Stimulated activated CD4-positive, alpha-beta T cell treated with anti-CD3 and anti-CD28 coated beads, Interleukin-2, amount 100 ng/mL, for 24 hours (primary cell): ENCODE data around the gene CAD.
A peak's percentile ranks its signal among the peaks of the same experiment; 100 is the strongest.

Experiments used
- DNase-seq, 2 donors: peaks; one replicate each; pipeline ENCODE4 v3.0.0-alpha.2; 2020

The CAD gene

DNA sequence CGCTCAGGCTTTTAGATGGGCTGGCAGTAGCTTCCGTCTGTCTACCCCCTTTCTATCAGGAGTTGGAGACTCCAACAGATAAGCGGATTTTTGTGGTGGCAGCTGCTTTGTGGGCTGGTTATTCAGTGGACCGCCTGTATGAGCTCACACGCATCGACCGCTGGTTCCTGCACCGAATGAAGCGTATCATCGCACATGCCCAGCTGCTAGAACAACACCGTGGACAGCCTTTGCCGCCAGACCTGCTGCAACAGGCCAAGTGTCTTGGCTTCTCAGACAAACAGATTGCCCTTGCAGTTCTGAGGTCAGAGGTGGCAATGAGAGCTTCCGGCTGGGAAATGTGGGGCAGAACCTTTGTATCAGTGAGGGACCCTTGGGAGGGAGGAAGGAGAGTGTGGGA, 14.8 kb downstream of the CAD start:
- no peak for DNase-seq

DNA sequence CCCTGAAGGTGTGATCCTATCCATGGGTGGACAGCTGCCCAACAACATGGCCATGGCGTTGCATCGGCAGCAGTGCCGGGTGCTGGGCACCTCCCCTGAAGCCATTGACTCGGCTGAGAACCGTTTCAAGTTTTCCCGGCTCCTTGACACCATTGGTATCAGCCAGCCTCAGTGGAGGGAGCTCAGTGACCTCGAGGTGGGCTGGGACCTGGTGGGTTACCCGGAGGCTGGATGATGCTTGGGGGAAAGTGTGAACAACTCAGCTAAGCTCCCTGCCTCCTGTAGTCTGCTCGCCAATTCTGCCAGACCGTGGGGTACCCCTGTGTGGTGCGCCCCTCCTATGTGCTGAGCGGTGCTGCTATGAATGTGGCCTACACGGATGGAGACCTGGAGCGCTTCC, 16.2 kb downstream of the CAD start:
- no peak for DNase-seq

DNA sequence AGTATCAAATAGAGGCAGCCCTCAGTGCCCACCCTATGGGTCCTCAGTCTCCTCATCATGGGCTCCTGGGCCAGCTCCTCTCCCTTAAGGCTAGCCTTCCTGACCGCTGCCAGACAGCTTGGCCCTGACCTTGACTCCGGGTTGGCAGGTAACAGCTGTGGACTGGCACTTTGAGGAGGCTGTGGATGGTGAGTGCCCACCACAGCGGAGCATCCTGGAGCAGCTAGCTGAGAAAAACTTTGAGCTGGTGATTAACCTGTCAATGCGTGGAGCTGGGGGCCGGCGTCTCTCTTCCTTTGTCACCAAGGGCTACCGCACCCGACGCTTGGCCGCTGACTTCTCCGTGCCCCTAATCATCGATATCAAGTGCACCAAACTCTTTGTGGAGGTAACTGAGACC, 19.0 kb downstream of the CAD start:
- DNase-seq = no peak

DNA sequence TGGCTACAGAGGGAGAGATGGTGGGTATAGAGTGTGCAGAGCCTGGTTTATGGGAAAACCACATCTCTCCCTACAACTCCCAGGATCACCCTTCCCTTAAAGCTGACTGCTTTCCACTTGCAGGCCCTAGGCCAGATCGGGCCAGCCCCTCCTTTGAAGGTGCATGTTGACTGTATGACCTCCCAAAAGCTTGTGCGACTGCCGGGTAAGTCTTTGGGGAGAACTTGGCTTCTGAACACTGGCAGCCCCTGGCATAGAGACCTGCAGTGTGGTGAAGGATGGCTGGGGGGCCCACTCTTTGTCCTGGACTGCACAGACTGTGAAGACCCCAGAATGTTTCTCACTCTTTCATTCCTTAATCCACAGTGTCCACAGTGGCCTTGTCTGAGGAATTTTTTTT, 19.5 kb downstream of the CAD start:
- no peak for DNase-seq

DNA sequence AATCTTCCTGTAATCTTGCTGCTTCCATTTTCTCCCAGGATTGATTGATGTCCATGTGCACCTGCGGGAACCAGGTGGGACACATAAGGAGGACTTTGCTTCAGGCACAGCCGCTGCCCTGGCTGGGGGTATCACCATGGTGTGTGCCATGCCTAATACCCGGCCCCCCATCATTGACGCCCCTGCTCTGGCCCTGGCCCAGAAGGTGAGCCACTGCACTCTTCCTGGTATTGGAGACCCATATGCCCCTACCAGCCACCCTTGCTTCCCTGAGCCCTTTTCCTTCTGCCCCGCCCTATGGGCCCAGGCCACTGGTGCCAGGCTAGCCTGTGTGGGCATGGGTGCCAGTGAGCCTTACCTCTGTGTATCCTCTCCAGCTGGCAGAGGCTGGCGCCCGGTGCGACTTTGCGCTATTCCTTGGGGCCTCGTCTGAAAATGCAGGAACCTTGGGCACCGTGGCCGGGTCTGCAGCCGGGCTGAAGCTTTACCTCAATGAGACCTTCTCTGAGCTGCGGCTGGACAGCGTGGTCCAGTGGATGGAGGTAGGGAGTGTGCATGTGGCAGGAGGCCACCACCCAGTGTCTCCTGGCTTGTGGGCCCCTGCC, 20.3 kb downstream of the CAD start:
- DNase-seq = no peak

DNA sequence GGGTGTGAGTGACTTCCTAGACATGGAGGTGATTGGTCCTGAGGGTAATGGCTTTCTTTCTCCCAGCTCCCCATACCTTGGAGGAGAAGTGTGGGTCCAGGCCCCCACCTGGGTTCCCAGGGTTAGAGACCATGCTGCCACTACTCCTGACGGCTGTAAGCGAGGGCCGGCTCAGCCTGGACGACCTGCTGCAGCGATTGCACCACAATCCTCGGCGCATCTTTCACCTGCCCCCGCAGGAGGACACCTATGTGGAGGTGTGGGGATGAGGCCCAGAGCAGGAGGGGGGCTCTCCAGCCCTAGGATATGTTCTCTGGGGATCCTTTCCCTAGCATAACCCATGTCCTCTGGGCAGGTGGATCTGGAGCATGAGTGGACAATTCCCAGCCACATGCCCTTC, 21.8 kb downstream of the CAD start:
- DNase-seq = no peak

DNA sequence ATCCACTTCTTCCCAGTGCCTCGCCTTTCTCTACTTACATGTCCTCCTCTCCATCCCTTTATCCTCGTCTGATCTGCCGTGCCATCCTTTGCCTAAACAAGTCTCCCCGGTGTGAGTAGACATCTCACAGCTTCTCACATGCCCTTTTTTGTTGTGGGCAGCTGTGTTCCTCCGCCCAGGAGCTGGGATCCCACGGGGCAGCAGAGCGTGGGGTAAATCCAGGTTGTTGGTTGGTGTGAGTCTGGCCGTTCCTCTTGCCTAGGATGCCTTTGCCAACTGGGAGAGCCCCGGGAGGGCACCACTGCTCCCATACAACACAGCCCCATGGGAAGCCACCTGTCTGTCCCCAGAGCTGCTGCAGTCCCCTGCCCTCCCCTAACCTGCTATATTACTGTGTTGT, 23.2 kb downstream of the CAD start:
- DNase-seq = no peak

DNA sequence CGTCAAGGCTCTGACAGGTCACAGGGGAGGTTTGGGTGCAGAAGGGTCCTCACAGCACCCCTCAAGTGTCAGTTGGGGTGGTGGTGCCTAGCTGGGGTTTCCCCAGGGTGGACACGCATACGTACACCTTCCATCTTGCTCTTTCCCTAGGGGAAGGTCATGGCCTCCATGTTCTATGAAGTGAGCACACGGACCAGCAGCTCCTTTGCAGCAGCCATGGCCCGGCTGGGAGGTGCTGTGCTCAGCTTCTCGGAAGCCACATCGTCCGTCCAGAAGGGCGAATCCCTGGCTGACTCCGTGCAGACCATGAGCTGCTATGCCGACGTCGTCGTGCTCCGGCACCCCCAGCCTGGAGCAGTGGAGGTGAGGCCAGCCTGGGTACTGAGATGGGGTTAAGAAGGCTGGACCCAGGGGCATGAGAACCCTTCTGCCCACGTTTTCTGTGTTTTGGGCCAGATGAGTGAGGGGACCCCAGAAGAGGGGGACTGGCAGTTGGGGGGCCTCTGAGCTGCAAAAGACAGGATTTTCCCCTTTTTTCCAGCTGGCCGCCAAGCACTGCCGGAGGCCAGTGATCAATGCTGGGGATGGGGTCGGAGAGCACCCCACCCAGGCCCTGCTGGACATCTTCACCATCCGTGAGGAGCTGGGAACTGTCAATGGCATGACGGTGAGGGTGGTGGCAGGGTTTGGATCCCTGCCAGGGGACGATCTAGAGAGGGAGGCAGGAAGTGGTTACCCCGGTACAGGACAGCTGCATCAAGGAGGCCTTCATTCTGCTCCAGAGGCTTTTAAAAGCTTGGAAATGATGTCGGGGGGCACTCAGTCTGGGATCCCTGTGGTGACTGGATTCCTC, 24.8 kb downstream of the CAD start:
- DNase-seq = no peak

DNA sequence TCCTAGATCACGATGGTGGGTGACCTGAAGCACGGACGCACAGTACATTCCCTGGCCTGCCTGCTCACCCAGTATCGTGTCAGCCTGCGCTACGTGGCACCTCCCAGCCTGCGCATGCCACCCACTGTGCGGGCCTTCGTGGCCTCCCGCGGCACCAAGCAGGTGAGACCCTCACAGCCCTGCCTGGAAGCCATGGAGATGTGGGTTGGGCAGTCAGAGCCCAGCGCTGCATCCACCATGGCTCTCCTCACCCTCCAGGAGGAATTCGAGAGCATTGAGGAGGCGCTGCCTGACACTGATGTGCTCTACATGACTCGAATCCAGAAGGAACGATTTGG, 25.4 kb downstream of the CAD start:
- DNase-seq = no peak

DNA sequence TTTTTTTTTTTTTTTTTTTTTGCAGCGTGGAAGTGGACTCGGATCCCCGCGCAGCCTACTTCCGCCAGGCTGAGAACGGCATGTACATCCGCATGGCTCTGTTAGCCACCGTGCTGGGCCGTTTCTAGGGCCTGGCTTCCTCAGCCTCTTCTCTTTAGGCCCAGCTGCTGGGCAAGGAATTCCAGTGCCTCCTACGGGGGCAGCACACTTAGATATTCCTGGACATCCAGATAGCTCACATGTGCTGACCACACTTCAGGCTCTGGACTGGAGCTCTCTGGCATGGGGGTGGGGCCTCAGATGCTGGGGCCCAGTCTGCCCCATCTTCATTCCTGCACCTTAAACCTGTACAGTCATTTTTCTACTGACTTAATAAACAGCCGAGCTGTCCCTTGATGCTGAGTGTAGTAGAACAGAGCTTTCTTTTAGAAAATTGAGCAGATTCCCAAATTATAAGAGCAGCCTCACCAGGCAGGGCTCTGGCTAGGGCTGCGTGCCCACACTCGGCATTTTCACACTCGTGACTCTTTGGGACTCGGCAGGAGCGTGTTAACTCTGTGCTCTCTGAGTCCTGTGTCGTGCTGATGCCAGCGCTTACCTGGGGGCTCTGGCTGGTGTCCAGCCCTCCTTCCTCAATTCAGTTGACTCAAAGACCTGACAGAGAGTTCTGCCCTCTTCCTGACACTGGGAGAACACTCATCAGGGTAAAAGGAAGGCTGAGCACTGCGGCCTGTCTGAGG, 26.4 kb downstream of the CAD start:
- DNase-seq = no peak

DNA sequence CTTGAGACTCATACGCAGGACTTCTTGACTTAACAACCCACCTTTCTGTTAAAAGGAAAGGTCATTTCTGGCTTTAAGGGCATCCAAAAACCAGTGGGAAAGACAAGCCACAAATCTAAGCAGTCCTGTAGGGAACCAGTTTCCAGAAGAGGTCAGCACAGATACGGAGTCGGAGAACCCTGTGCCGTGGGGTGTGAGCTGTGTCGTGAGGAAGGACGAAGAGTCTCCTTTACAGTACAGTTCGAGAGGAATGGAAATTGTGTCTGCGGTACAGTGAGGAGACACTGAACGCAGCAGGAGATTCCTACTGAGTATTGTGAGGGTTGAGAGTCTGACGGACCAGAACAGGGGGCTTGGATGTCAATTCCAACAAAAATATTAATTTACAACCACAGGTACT, 27.9 kb downstream of the CAD start:
- no peak for DNase-seq

DNA sequence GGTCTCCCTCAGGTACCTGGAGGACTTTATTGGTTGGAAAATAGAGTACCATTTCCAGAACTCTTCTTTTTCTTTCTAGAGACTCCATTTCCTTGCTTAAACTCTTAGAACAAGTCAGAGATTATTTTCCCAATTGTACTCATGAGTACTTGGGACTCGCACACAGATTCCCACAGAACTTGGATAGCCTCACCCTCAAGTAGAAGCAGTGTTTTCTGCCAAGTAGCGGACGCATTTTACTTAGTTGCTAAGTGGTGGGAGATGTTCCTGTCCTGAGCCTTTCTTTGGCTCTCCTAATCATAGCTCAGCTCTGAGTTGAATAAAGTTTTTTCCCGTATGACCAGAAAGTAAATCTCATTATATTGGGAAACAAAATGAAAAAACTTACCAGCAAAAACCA, 28.5 kb downstream of the CAD start:
- no peak for DNase-seq

DNA sequence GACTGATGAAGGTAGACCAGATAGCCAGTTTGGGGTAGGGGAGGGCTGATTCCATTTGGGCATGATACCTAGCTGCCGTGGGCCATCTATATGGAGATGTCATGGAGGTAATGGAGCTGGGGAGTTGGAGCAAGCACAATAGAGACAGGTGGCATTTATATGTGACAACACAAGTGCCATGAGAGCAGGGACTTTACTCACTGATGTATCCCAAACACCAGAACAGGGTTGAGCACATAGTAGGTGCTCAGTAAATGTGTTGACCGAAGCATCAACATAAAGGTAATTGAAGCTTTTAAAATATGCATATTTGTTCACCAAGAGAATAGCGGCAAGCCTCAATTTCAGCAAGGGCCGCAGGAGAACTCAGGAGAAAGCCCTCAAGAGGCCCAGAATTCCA, 30.7 kb downstream of the CAD start:
- no peak for DNase-seq

DNA sequence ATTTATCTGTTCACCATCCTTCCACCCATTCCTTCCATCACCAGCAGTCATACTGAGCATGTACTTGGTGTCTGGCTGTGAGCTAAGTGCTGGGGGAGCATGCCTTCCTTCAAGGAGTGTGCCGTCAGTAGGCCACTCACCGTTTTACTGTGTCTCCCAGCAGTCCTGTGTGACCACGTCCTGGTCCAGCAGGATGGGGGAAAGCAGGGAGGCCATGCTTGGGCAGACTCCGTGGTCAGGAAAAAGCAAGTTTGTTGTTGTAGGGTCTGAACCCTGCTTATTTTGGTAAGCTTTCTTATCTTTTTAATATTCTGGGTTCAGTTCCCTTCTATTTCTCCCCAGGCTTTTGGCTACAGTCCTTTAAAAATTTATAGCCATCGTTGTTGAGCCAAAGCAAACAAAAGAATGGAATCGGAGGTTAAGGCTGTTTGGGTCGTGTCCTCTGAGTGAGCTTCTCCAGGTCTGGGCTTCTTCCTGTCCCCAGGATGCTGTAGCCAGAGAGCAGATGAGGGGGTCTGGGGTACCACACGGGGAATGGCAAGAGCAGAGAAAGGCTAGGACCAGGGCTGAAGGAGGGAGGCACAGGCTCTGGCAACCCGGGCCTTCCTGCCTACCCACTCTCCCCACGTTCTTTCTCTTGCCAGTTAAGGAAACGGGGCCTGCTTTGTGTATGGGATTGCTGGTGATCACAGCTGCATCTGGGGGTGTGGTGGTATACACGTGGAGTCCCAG, 32.2 kb downstream of the CAD start:
- DNase-seq = no peak

DNA sequence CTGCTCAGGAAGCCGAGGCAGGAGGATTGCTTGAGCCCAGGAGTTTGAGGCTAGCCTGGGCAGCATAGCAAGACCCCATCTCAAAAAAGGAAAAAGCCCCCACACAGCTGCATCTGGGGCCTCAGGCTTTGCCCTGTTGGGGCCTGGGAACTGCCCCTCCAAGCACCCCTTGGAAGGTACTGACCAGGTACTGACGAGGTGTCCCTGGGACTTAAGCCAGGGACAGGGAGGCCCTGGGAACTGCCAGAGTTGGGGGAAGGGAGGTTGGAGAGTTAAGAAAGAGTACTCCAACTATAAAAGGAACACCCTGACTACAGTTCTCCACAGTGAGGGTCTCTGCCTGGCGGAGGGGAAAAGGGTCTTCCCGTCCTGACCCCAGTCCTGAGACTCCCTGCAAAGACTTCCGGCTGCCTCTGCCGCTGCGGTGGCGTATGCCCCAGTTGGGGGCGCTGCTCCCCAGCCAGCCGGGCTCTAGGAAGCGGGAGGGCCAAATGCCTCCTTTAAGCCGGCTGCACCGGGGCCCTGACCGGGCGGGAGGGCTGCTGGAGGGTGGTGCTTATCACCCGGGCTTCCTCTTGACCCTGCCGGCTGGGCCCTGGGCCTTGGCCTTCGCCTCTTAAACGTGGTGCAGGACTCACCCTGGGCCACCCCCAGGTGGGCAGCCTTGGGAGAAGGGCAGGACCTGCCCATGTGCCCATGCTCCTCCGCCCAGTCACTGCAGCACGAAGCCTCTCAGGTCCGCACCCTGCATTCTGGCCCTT, 32.9 kb downstream of the CAD start:
- peak; percentile 55 to 70 for DNase-seq

DNA sequence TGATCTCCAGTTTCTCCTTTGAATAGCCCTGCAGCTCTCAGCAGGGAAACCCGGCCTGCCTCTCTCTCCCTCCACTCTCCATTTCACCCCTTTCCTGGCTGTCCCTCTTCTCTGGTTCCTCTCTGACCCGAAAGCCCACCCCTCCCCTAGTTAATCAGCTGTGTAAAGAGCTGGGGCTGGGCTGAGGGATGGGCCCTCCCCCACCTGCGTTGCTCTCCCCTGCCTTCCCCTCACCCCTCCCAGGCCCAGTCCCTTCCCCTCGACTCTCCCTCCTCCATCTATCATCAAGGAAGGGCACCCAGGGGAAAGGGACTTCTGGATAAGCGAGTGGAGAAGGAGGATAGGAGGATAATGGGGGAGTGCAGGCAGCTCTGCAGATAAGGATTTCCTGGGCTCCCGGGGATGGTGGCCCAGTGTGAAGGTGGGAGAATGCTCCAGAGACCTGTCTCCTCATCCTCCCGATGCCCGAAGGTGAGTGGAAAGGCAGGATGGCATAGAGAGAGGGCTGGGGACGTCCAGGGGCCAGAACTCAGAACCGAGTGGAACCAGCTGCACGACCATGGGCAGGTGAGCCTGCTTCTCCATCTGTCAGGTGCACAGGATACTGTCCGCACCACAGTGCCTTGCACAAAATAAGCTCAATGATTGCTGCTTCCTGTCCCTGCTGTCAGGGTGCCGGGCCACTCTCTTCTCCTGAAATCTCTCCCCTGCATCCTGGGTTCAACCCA, 33.6 kb downstream of the CAD start:
- DNase-seq = no peak

DNA sequence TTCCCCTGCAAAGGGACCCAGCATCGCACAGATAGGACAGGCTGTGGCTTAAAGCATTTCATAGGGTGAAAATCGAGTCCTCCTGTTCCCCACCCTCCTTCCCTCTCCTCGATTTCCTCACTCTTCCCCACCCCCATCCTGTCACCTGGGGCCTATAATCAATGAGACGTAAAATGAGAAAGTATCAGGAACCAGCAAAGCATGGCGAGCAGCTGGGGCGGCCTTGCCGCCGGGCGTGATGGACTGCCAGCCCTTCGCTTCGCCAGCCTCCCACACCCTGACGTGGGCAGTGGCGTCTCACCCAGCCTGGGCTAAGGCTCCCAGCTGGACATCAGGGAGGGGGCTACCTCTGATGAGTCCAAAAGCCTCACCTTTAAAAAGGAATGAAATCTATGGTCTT, 34.6 kb downstream of the CAD start:
- DNase-seq = no peak

DNA sequence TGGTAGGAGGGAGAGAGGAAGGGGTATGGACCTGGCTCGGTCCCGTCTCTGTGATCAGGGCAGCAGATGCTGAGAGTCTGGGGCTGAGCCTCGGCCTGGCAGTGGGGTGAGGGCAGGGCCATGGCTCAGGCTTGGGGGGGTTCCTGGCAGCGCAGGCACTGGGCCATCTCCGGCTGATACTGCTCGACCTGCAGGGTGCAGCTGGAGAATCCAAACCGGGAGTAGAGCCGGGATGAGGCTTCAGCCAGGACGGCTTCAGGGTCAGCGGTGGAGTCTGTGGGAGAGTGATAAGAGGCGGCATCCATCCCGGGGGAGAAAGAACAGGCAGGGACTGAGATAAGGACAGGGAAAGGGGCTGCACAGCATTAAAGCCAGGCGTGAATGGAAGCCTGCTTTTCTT, 38.0 kb downstream of the CAD start:
- no peak for DNase-seq

DNA sequence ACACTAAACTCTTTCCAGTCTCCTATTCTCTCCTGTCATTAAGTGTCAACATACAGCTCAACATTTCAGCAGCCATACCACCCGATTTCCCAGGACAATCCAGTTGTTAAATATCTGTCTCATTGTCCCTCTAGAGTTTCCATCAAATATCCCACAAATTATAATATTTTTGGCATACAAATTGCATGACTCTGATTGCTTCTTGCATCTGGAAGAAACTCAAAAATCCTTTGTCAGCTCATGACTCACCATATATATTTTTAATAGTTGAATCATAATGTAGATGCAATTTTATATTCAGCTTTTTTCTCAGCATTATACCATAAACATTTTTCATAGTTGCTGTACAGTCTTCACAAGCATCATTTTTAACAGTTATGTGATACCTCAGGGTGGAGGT, 38.5 kb downstream of the CAD start:
- DNase-seq = no peak

DNA sequence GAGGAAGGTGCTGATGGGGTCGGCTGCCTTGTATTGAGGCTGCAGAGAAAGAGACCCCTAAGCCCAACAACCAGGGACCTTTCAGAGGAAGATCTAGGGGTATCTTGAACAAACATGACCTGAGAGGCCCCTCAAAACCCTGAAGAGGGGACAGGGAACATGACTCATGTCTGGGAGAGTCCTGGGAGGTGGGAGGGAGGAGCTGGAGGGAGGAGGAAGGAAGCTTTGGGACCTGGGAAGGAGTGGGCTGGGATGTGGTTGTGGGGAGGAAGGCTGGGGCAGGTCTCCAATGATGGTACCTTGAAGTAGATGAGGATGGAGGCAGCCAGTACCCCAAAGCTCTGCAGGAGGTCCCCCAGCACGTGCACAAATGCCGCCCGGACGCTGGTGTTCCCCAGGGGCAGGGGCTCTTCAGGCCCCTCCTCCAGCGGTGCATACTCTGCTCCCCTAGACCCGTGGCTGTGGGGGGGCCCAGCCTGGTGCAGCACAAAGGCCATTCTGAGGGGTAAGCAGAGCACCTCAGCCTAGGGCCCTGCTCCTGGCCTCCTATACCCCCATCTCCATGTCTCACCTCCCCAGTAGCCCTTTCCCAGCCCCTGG, 39.8 kb downstream of the CAD start:
- no peak for DNase-seq

DNA sequence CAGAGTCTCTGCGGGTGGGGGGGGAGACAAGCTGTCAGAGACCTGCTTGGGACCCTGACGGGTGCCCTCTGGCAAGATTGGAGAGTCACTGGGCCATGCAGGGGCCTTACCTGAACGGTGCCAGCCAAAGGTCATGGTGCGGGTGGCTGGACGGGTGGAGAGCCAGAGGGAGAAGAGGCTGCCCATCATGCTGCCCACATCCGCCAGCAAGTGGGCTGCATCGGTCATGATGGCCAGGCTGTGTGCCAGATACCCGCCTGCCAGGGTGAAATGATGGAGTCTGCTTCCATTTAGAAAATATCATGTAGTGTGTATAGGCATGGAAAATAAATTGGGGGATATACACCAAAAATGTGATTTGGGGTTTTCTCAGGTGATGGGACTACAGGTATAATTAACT, 40.9 kb downstream of the CAD start:
- no peak for DNase-seq
